Breast epithelium (tissue), 4 donors: Measurements from ENCODE around the gene GCNT3. TPM values are rescaled to one million over a fixed set of nuclear protein-coding genes. Genes with fewer than 3 reads are reported as not detected.
A peak's percentile ranks its signal among the peaks of the same experiment; 100 is the strongest.

ENCODE experiments used
- DNase-seq, 2 donors: peaks; one replicate each; pipeline ENCODE4 v3.0.0-alpha.2; 2019; ENCODE audit warnings: low spot score in 2 of 2
- H3K27ac ChIP-seq, 2 donors: fragments of 200-600 bp; sonication (generic) in 1 of 2; one replicate each; pipeline ENCODE4 v1.5.1; 2016 to 2019; ENCODE audit warnings: mild to moderate bottlenecking in 1 of 2
- H3K27me3 ChIP-seq, 2 donors: fragments of 200-600 bp; sonication (generic) in 1 of 2; one replicate each; pipeline versions ENCODE4 v1.5.1 to v1.6.0; 2017 to 2019; ENCODE audit warnings: control low read depth in 1 of 2, mild to moderate bottlenecking in 1 of 2
- H3K36me3 ChIP-seq: fragments of 200-600 bp; one replicate; pipeline ENCODE4 v1.5.1; 2019
- H3K4me1 ChIP-seq, 2 donors: fragments of 200-600 bp; sonication (generic); one replicate each; pipeline ENCODE4 v1.5.1; 2016 to 2019; ENCODE audit warnings: control low read depth in 1 of 2
- H3K4me3 ChIP-seq, 3 donors: fragments of 200-600 bp; sonication (generic); 1 replicate in 2 of 3; 2 replicates in 1 of 3; pipeline ENCODE4 v1.5.1; 2016 to 2019; ENCODE audit warnings: mild to moderate bottlenecking in 3 of 3, moderate library complexity in 2 of 3
- H3K9me3 ChIP-seq, 2 donors: fragments of 200-600 bp; sonication (generic) in 1 of 2; one replicate each; pipeline ENCODE4 v1.5.1; 2016 to 2019; ENCODE audit warnings: control low read depth in 1 of 2
- CTCF ChIP-seq, 3 donors: fragments of 450-650 bp; IDR thresholded peaks; one replicate each; pipeline ENCODE4 v1.5.1; 2016 to 2017; ENCODE audit warnings: antibody characterized with exemption in 3 of 3, mild to moderate bottlenecking in 3 of 3, moderate library complexity in 3 of 3
- POLR2A ChIP-seq: fragments of 450-650 bp; IDR thresholded peaks from one replicate; pipeline ENCODE4 v1.6.1; 2016; ENCODE audit warnings: antibody characterized with exemption, mild to moderate bottlenecking, moderate library complexity
- POLR2AphosphoS5 ChIP-seq, 3 donors: sonication (generic); formaldehyde crosslinking; IDR thresholded peaks; one replicate each; pipeline ENCODE4 v1.6.1; 2017; ENCODE audit warnings: antibody characterized with exemption in 3 of 3
- intact Hi-C: fragments of 100-400 bp; cut with DNase I; formaldehyde crosslinking; loops from one replicate; pipeline ENCODE4 v1.15.1; 2023; ENCODE audit warnings: low total_unique reads
- total RNA-seq, 3 donors: library from RNA; depleted of rRNA; stranded (reverse); fragments of >200 nt; gene quantifications; one replicate each; pipeline ENCODE4 v1.1.0, GENCODE V29; 2016

GCNT3 gene
- total RNA-seq, 3 donors from 2014 or later, result 5.2 TPM; not detected in 2

GRCh38 chr15:59615661-59616060, 4.1 kb downstream of the GCNT3 start:
- H3K4me1 ChIP-seq, result no peaks in the 10 kb centered on the region
- H3K27ac ChIP-seq, result no peak overlapping the region
- no peaks in the 10 kb centered on the region for H3K9me3 ChIP-seq
- no peaks in the 10 kb centered on the region for H3K27me3 ChIP-seq
- DNase-seq, result no peak
- H3K36me3 ChIP-seq, result no peaks in the 10 kb centered on the region
- H3K4me3 ChIP-seq, result no peak overlapping the region
- intact Hi-C loops, result no loop called here
- TF ChIP-seq POLR2A, result no peak
- no peak for TF ChIP-seq CTCF (IDR thresholded peaks at IDR 0.05)
- no peak for TF ChIP-seq POLR2AphosphoS5 (IDR thresholded peaks at IDR 0.05)

GRCh38 chr15:59616379-59616778, 4.8 kb downstream of the GCNT3 start:
- Histone ChIP-seq H3K36me3 (no peaks in the 10 kb centered on the region), H3K9me3 (no peaks in the 10 kb centered on the region), H3K4me1 (no peaks in the 10 kb centered on the region), H3K27me3 (no peaks in the 10 kb centered on the region), H3K4me3 (no peak overlapping the region), H3K27ac (no peak overlapping the region)
- intact Hi-C loops, result no loop called here
- TF ChIP-seq POLR2A, result no peak
- TF ChIP-seq POLR2AphosphoS5 (IDR thresholded peaks at IDR 0.05), result no peak
- TF ChIP-seq CTCF (IDR thresholded peaks at IDR 0.05), result peak in 1 of 3 donors; percentile 12
- DNase-seq, result no peak

- H3K4me3 ChIP-seq, result no peak overlapping the region
- intact Hi-C loops, result no loop called here
- TF ChIP-seq POLR2A (no peak), POLR2AphosphoS5 (IDR thresholded peaks at IDR 0.05) (no peak), CTCF (IDR thresholded peaks at IDR 0.05) (no peak)
- H3K4me1 ChIP-seq, result no peaks in the 10 kb centered on the region
- no peak overlapping the region for H3K27ac ChIP-seq
- H3K9me3 ChIP-seq, result no peaks in the 10 kb centered on the region
- H3K36me3 ChIP-seq, result no peaks in the 10 kb centered on the region
- H3K27me3 ChIP-seq, result no peaks in the 10 kb centered on the region
- DNase-seq, result no peak
Observed at GRCh38 chr15:59618406-59618805, 6.8 kb downstream of the GCNT3 start.

GRCh38 chr15:59622289-59622688, 10.7 kb downstream of the GCNT3 start:
- Histone ChIP-seq H3K27ac (no peak overlapping the region), H3K36me3 (no peaks in the 10 kb centered on the region), H3K4me3 (no peak overlapping the region), H3K9me3 (no peaks in the 10 kb centered on the region), H3K4me1 (no peaks in the 10 kb centered on the region), H3K27me3 (no peaks in the 10 kb centered on the region)
- DNase-seq, result no peak
- intact Hi-C loops, result no loop called here
- no peak for TF ChIP-seq CTCF (IDR thresholded peaks at IDR 0.05)
- no peak for TF ChIP-seq POLR2A
- TF ChIP-seq POLR2AphosphoS5 (IDR thresholded peaks at IDR 0.05), result no peak

- no peaks in the 10 kb centered on the region for H3K4me1 ChIP-seq
- no peak for DNase-seq
- no peaks in the 10 kb centered on the region for H3K36me3 ChIP-seq
- no peak overlapping the region for H3K27ac ChIP-seq
- intact Hi-C loops, result loop anchor here (5.0 kb wide), 1 partner anchor 275 kb away; no protein-coding TSS in a partner anchor
- H3K9me3 ChIP-seq, result no peaks in the 10 kb centered on the region
- H3K4me3 ChIP-seq, result no peak overlapping the region
- TF ChIP-seq POLR2AphosphoS5 (IDR thresholded peaks at IDR 0.05) (no peak), POLR2A (no peak), CTCF (IDR thresholded peaks at IDR 0.05) (no peak)
- no peaks in the 10 kb centered on the region for H3K27me3 ChIP-seq
Observed at GRCh38 chr15:59632714-59633113, 21.1 kb downstream of the GCNT3 start.
